HepG2 (cell line): ENCODE measurements around the gene MUCL3.
"Not testable (repeated sequence)": the region's sequence is repeated elsewhere in the genome, so short reads cannot be mapped to it uniquely, and the experiment has no call there.

Experiments used
- CAMTA2 ChIP-seq: sonication (generic); formaldehyde crosslinking; IDR thresholded peaks from 2 replicates; pipeline ENCODE4 v1.4.0; 2020; ENCODE audit warnings: mild to moderate bottlenecking, missing genetic modification reagents, borderline replicate concordance
- DDIT3 ChIP-seq: sonication (generic); formaldehyde crosslinking; IDR thresholded peaks from 2 replicates; pipeline ENCODE4 v1.4.0; 2020; ENCODE audit warnings: mild to moderate bottlenecking, missing genetic modification reagents
- GABPB1 ChIP-seq: IDR thresholded peaks from 2 replicates; pipeline ENCODE4 v1.6.1; 2016; ENCODE audit warnings: mild to moderate bottlenecking, missing genetic modification reagents, moderate library complexity, missing compliant biosample characterization
- MAX ChIP-seq: IDR thresholded peaks from 2 replicates; pipeline ENCODE4 v1.6.1; 2012; ENCODE audit warnings: inconsistent platforms
- MED13 ChIP-seq: sonication (generic); formaldehyde crosslinking; IDR thresholded peaks from 2 replicates; pipeline ENCODE4 v1.5.0; 2020; ENCODE audit warnings: missing genetic modification reagents
- MLX ChIP-seq: IDR thresholded peaks from 2 replicates; pipeline ENCODE4 v1.6.1; 2016
- NFATC3 ChIP-seq: sonication (generic); formaldehyde crosslinking; IDR thresholded peaks from 2 replicates; pipeline ENCODE4 v1.5.1; 2020; ENCODE audit warnings: mild to moderate bottlenecking, missing genetic modification reagents
- PATZ1 ChIP-seq: sonication (generic); formaldehyde crosslinking; IDR thresholded peaks from 2 replicates; pipeline ENCODE4 v1.4.0; 2020; ENCODE audit warnings: missing genetic modification reagents
- SIN3A ChIP-seq: IDR thresholded peaks from 2 replicates; pipeline ENCODE4 v1.6.1; 2011; ENCODE audit warnings: low read depth, mild to moderate bottlenecking, control low read depth, low read length, borderline replicate concordance
- SMC3 ChIP-seq: IDR thresholded peaks from 2 replicates; pipeline ENCODE4 v1.6.1; 2011; ENCODE audit warnings: low read length, improper control_type of control experiment
- SP1 ChIP-seq, 2 experiments: fragments of 450-650 bp in 1 of 2; sonication (generic) in 1 of 2; formaldehyde crosslinking in 1 of 2; IDR thresholded peaks; 2 replicates each; pipeline versions ENCODE4 v1.4.0 to v1.6.1; 2016 to 2020; ENCODE audit warnings: missing genetic modification reagents in 1 of 2
- TBL1XR1 ChIP-seq: fragments of 150-350 bp; IDR thresholded peaks from 2 replicates; pipeline ENCODE4 v1.6.1; 2014; ENCODE audit warnings: borderline replicate concordance, low read length; ENCODE audit not compliant: partially characterized antibody
- TCF7L2 ChIP-seq: IDR thresholded peaks from 2 replicates; pipeline ENCODE4 v1.6.1; 2011; ENCODE audit warnings: mild to moderate bottlenecking, low read depth, low read length, moderate library complexity
- ZNF501 ChIP-seq: sonication (generic); formaldehyde crosslinking; IDR thresholded peaks from 2 replicates; pipeline ENCODE4 v1.5.1; 2020; ENCODE audit warnings: mild to moderate bottlenecking, moderate library complexity, missing genetic modification reagents

- TF ChIP-seq PATZ1 (CRISPR knock-in tag); SIN3A; TCF7L2; MLX (CRISPR knock-in tag); SP1 (IDR thresholded peaks at IDR 0.05); SP1 (CRISPR knock-in tag; IDR thresholded peaks at IDR 0.05); CAMTA2 (CRISPR knock-in tag); NFATC3 (CRISPR knock-in tag); GABPB1 (CRISPR knock-in tag); DDIT3 (CRISPR knock-in tag); MAX; SMC3; TBL1XR1; MED13 (CRISPR knock-in tag); ZNF501 (CRISPR knock-in tag): not testable (repeated sequence)
Observed at GRCh38 chr6:30902196-30902595, 38.6 kb upstream of the MUCL3 start.
